Measurements from ENCODE around the gene LDB2.

GRCh38 chr4:16594128-16594527 lies 304.3 kb downstream of the LDB2 start:
- TF ChIP-seq CTCF (conservative IDR thresholded peaks at IDR 0.05; ENCODE audit: low read length) = no peak
- TF ChIP-seq EZH2phosphoT487 (IDR thresholded peaks at IDR 0.05; ENCODE audit: borderline replicate concordance, low read depth, low read length) = no peak
